Fibroblast of the aortic adventitia (primary cell): ENCODE results near the gene ST14. TPM values are rescaled to one million over a fixed set of nuclear protein-coding genes. Genes with fewer than 3 reads are reported as not detected.

Experiments
- DNase-seq: peaks from one replicate; pipeline ENCODE4 v3.0.0-alpha.2; 2010; ENCODE audit warnings: low read depth
- H3K4me3 ChIP-seq: 2 replicates; pipeline ENCODE4 v1.5.1; 2011; ENCODE audit warnings: low read depth, mild to moderate bottlenecking, control low read depth, low read length, moderate library complexity
- total RNA-seq: library from RNA; depleted of rRNA; stranded (reverse); fragments of >200 nt; gene quantifications from 2 replicates; pipeline ENCODE4 v1.2.3, GENCODE V29; 2012; ENCODE audit warnings: low replicate concordance
- TF ChIP-seq, protein P1 (sequence below): IDR thresholded peaks from 2 replicates; pipeline ENCODE4 v1.5.1; 2011; ENCODE audit warnings: mild to moderate bottlenecking, low read length, control low read depth, inconsistent platforms; ENCODE audit not compliant: insufficient read depth

ST14 gene
- total RNA-seq, 1 donor: 0.09 TPM

DNA sequence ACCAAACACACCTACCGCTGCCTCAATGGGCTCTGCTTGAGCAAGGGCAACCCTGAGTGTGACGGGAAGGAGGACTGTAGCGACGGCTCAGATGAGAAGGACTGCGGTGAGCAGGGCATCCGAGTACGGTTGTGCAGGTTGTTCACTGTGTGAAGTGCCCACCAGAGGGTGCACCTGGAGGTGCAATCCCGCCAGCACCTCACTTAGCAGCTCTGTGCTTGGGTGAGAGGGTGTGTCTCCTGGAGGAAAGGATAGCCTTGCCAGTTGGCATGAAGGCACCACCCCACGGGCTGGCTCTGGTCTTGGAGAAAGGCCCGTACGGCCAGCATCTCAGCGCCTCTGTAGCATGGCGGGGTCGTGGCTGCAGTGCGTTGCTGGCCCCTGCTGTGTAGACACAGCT, 39.4 kb downstream of the ST14 start:
- DNase-seq: no peak
- no peak overlapping the region for H3K4me3 ChIP-seq
- TF ChIP-seq, protein P1, sequence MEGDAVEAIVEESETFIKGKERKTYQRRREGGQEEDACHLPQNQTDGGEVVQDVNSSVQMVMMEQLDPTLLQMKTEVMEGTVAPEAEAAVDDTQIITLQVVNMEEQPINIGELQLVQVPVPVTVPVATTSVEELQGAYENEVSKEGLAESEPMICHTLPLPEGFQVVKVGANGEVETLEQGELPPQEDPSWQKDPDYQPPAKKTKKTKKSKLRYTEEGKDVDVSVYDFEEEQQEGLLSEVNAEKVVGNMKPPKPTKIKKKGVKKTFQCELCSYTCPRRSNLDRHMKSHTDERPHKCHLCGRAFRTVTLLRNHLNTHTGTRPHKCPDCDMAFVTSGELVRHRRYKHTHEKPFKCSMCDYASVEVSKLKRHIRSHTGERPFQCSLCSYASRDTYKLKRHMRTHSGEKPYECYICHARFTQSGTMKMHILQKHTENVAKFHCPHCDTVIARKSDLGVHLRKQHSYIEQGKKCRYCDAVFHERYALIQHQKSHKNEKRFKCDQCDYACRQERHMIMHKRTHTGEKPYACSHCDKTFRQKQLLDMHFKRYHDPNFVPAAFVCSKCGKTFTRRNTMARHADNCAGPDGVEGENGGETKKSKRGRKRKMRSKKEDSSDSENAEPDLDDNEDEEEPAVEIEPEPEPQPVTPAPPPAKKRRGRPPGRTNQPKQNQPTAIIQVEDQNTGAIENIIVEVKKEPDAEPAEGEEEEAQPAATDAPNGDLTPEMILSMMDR: no peak

GRCh38 chr11:130199792-130200191, 40.2 kb downstream of the ST14 start:
- H3K4me3 ChIP-seq: no peak overlapping the region
- TF ChIP-seq, protein P1: no peak
- DNase-seq: no peak

DNA sequence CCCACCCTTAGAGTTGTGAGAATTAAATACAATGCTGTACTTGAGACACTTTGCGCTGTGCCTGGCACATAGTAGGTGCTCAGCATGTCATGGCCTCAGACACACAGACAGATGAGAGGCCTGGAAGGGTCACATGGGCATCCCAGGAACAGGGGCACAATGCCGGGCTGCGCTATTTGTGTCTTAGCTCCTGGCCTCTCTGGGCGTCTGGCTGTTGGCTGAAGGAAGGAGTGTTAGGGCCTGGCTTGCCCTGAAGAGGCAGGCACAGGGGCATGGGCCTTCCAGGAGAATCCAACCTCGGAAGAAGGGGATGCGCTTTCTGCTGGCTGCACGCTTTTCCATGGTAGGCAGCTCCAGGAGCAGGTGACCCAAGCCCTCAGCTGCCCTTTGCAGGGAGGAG, 41.4 kb downstream of the ST14 start:
- H3K4me3 ChIP-seq: no peak overlapping the region
- DNase-seq: no peak
- TF ChIP-seq, protein P1: no peak

- no peak for DNase-seq
- H3K4me3 ChIP-seq: no peak overlapping the region
- TF ChIP-seq, protein P1: no peak
Measured at GRCh38 chr11:130202009-130202817, 42.6 kb downstream of the ST14 start.

DNA sequence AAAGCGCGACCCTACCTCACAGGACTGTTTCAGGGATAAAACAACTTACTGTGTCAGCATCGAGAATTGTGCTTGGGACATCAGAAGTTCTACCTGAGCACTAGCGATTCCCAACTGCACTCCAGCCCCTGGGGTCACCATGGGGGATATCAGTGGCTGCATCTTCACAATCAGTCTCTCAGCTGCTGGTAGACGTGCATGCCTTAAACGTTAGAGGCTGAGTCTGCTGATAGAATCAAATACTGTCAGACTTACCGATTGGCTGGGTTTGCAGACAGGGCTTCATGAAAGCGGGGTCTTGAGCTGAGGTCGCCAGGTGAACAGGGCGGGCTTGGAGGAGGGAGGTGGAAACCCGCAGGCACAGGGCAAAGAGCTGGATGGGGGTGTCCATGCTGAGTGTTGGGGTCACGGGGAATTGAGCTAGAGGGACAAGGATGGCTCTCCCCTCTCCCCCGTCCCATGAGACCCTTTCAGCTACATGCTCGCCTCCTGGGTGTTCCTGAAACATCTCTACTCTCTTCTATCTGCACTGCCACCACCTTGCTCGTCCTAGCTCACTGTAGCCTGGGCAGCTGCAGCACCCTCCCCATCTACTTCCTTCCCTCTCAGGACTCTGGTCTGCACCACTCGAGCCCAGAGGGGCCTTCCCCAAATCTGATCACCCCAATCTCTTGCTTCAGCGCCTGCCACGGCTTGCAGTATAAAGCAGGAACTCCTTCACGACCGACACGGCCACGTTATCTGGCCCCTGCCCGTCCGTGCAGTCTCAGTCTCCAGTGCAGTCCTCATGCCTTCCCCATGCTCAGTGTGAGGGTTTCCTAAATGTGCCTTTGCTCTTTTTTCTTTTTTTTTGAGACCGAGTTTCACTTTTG, 43.5 kb downstream of the ST14 start:
- DNase-seq: no peak
- H3K4me3 ChIP-seq: no peak overlapping the region
- TF ChIP-seq, protein P1: no peak

- H3K4me3 ChIP-seq: no peak overlapping the region
- DNase-seq: no peak
- TF ChIP-seq, protein P1: no peak
Measured at GRCh38 chr11:130203766-130204702, 44.5 kb downstream of the ST14 start.
